Uterus (tissue), 2 donors: Measurements from ENCODE around the gene FRMD5.

ENCODE experiments used
- POLR2A ChIP-seq, 2 donors: fragments of 450-650 bp; IDR thresholded peaks; one replicate each; pipeline ENCODE4 v1.6.1; 2016; ENCODE audit warnings: antibody characterized with exemption in 2 of 2, mild to moderate bottlenecking in 1 of 2, moderate library complexity in 1 of 2
- TF ChIP-seq, protein P1 (sequence below), 4 experiments: fragments of 200-600 bp in 2 of 4; fragments of 450-650 bp in 2 of 4; sonication (generic) in 2 of 4; IDR thresholded peaks; one replicate each; pipeline ENCODE4 v1.5.1; 2016 to 2019; ENCODE audit warnings: antibody characterized with exemption in 4 of 4, mild to moderate bottlenecking in 2 of 4, moderate library complexity in 1 of 4

GRCh38 chr15:43987924-43988323, 207.1 kb downstream of the FRMD5 start:
- TF ChIP-seq, protein P1, sequence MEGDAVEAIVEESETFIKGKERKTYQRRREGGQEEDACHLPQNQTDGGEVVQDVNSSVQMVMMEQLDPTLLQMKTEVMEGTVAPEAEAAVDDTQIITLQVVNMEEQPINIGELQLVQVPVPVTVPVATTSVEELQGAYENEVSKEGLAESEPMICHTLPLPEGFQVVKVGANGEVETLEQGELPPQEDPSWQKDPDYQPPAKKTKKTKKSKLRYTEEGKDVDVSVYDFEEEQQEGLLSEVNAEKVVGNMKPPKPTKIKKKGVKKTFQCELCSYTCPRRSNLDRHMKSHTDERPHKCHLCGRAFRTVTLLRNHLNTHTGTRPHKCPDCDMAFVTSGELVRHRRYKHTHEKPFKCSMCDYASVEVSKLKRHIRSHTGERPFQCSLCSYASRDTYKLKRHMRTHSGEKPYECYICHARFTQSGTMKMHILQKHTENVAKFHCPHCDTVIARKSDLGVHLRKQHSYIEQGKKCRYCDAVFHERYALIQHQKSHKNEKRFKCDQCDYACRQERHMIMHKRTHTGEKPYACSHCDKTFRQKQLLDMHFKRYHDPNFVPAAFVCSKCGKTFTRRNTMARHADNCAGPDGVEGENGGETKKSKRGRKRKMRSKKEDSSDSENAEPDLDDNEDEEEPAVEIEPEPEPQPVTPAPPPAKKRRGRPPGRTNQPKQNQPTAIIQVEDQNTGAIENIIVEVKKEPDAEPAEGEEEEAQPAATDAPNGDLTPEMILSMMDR (IDR thresholded peaks at IDR 0.05), result no peak
- no peak for TF ChIP-seq POLR2A (IDR thresholded peaks at IDR 0.05)
